ENCODE data around the gene LEP.
"Not testable (repeated sequence)": the region's sequence is repeated elsewhere in the genome, so short reads cannot be mapped to it uniquely, and the experiment has no call there.

LEP gene

DNA sequence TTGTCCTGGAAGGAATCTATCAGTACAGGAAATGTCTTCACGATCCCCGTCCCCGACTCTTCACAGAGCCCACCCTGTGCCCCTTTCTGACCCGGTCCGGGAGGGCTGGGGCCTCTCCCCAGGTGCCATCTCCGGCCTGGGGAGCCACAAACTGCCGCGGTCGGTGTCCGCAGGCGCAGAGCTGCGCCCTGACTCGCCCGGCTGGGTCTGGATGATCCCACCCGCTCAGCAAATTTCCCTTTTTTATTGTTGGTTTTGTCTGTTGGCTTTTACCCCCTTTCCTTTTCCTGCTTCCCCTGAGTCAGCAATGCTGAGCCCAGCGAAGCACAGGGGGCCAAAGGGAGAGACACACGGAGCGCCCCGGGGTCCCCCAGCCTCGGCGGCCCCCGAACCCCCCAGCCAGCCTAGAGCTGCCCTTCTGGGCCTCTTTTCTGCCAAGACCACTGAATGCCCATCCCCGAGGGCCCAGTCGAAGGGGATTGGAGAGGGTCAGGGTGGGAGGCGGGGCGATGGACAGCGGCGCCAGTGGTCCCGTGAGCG is 30.9 kb downstream of the LEP start:
- DNase-seq (ENCODE audit: low spot score) = no peak

DNA sequence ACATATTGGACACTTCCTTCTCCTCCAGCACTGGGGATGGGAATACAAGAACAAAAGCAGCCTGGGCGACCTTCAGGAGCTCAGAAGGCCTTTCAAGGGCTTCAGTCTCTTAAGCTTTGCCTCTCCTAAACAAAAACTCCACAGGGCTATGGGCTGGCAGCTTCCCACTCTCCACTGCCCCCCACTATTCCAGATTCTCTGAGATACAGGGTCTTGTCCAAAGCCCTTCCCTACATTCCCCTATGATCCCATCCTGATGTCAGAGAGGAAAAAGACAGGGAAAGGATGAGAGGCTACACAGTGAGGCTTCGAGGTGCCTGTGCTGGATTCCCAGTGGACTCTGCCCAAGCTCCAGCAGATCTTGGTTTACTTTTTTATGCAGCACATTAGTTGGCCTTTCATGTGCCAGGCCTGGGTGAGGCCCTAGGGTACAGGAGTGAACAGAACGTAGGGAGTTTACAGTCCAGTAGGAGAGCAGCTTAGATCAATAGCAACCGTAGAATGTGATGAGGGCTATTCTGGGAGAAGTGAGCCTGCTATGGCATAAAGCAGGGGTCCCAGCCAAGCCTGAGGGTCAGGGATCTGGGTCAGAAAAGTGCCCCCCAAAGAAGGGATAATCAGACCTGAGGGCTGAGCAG is 33.3 kb downstream of the LEP start:
- DNase-seq (ENCODE audit: low spot score) = no peak

DNA sequence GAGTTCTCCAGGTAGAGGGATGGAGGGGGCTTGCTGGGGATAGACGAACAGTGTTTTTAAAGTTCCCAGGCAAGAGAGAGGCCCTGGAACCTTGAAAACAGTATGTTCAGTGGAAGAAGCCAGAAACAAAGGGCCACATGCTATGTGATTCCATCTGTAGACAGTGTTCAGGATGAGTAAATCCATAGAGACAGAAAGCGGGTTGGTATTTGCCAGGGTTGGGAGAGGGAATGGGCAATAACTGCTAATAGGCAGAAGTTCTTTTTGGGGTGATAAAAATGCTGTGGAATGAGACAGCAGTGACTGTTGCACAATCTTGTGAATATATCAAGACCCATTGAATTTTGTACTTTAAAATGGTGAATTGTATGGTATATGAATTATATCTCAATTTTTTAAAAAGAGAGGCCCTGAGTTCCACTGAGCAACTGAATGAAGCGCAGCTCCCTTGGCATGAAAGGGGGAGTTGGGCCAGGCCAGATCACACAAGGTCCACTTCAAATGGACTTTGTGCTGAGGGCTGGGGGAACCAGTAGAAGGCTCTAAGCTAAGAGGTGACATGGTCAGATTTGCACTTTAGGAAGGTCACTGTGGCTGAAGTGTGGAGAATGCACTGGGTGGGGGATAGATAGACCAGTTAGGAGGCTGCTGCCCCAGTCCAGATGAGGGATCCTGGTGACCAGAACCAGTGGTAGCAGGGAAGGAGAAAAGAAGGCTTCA is 34.0 kb downstream of the LEP start:
- no peak for DNase-seq (ENCODE audit: low spot score)

DNA sequence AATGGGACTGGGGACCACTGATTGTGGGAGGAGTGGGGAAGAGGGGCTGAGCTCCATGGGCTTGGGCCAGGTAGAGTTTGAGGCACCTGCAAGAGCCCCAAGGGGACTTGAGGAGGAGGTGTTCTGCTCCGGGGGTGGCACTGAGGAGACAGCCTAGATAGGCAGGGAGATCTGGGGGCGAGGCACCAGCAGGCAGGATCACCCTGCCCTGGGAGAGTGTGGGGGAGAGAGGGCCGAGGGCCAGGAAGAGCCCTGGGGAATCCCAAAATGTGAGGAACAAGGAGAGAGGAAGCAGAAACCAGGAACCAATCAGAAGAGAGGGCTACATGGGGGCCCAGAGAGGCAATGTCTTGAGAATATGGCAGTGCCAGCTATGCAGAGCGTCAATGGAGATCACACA is 34.6 kb downstream of the LEP start:
- DNase-seq (ENCODE audit: low spot score) = no peak

DNA sequence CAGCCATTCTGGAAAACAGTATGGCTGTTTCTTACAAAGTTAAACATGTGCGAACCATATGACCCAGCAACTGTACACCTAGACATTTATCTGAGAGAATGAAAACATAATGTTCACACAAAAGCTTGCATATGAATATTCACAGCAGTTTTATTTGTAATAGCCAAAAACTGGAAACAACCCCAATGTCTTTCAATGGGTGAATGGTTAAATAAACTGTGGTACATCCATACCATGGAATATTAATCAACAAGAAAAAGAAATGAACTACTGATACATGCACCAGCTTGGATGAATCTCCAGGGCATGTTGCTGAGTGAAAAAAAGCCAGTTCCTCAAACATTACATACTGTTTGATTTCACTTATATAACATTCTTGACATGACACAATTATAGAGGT is 37.3 kb downstream of the LEP start:
- DNase-seq (ENCODE audit: low spot score) = no peak

DNA sequence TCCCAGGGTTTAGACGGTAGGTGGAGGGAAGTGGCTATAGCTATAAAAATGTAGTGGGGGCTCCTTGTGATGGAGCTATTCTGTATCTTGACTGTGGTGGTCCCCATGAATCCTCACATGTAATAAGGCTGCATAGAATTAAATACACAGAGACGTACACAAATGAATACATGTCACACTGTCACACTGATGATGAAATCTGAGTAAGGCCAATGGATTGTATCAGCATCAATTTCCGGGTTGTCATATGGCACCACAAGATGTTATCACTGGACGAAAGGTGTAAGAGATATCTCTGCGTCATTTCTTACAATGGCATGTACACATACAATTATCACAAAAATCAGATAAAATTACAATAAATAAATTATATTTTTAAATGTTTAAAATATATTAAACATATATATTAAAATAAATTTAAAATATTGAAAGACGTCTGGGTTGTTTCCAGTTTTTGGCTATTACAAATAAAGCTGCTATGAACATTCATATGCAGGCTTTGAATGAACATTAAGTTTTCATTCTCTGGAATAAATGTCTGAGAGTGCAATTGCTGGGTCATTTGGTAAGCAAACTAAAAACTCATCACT is 38.1 kb downstream of the LEP start:
- no peak for DNase-seq (ENCODE audit: low spot score)

DNA sequence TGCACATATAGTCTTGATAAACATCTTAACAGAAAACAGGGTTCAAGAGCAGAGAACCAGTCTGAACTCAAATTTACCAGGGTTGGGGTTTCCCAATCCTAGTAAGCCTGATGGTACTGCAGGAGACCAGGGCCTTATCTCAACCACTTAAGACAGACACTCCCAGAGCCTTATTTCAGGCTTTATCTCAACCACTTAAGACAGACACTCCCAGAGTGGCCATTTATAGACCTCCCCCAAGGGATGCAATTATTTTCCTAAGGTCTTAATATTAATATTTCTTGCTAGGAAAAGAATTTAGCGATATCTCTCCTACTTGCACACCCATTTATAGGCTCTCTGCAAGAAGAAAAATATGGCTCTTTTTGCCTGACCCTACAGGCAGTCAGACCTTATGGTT is 39.4 kb downstream of the LEP start:
- DNase-seq (ENCODE audit: low spot score) = not testable (repeated sequence)

DNA sequence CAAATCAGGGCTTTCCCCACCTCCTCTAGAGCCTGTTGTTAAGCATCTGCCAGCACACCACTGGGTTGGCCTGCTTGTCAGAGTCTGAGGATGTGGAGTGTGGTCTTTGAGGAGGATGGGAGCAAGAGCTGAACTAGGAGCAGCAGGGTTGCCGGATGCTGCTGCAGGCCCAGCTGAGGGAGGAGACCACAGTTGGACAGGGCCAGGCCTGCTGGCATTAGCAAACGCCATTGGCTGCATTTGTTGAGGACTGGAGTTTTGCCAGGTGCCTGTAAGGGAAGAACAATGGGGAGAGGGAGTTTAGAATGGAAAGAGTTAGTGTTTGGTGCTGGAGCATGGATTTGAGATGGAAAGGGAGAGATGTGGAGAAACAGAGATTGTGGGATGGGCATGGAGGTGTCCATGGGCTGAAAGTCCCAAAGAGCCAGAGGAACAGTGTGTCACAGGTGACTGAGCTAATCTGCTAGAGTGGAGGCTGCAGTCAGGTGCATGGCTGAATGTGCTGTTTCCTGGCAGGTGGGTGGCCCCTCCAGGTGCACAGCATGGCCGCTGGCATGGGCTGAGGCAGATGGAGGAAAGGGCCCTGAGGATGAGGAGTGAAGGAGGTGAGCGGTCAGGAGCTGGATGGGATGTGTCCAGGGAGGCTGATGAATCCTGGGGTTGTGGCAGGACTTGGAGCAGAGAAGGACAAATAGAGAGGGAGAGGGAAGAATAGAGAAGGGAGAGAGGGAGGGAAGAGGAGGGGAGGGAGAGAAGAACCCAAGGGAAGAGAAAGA is 40.7 kb downstream of the LEP start:
- no peak for DNase-seq (ENCODE audit: low spot score)

DNA sequence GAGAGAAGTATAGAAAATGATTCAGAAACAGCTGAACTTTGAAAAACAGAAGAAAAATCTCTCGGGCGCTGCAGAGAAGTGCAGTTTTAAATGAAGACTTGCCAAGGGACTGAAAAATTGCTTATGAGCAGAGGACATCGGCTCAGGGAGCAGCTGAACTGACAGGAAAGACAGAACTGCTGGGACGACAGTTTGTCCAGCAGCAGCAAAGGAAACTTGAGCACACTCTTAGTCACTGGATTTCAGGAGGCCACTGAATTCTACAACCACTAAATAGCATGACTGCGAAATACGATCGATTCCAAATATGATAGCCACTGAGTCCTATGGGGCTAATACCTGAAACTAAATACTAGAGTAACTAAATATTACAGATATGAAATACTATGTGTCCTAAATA is 43.0 kb downstream of the LEP start:
- no peak for DNase-seq (ENCODE audit: low spot score)

DNA sequence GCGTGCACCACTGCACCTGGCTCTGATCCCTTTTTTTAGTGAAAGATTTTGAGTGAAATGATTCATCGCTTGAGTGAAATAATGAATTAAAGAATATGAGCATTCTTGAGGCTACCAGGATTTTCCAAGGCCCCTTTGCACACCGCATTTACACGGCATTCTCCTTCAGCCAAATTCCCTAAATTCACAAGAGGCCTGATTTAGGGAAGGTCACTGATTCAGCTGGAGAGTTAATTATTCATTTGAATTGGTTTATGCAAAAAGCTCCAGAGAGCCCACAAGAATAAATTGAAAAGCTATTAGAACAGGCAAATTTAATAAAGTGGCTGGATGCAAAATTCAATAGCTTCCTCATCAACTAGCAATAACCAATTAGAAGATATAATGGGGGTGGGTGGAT is 46.5 kb downstream of the LEP start:
- no peak for DNase-seq (ENCODE audit: low spot score)

DNA sequence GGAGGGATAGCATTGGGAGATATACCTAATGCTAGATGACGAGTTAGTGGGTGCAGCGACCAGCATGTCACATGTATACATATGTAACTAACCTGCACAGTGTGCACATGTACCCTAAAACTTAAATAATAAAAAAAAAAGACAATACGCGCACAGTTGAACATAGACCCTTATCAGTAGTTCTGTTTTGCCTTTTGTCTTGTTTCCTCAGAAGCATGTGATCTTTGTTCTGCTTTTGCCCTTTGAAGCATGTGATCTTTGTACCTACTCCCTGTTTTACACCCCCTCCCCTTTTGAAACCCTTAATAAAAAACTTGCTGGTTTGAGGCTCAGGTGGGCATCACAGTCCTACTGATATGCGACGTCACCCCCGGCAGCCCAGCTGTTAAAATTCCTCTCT is 56.9 kb downstream of the LEP start:
- not testable (repeated sequence) for DNase-seq (ENCODE audit: low spot score)

DNA sequence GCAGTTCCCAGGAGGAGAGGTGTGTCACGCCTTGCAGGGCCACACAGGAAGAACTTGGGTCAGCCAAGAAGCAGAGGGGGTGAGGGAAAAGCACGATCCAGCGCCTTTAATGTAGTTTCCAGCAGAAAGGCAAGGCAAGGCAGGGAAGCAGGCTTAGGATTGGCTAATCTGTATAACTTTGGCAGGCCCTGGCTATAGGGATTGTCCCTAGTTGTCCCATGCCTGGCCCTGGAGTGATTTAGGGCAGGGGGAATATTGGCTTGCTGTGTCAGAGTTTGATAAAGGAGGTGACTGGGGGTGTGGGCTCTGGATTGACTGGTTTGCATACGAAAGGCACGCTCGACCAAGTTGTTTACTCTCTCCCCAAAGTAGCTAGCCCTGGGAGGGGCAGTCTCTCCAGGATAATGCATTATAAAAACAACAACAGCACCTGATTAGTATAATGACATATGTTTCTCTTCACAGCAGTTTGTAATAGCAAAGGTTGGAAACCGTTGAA is 58.1 kb downstream of the LEP start:
- no peak for DNase-seq (ENCODE audit: low spot score)

DNA sequence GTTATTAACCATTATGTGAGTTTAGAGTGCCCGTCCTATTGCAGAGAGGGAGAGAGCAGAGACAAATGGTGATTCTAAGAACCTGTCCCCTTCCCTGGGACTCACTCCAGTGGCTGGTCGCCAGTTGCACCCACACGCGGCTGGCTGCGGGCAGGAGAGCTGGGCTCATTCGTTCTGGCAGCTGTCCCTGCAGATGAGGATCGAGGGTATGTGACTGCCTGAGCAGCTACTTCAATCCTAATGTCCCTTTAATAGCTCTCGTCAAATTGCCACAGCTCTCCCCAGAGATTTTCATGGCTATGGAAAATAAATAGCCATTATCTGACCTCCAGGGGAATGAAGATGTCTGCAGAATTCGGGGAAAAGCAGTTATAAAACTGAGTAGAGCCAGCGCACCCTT is 61.1 kb downstream of the LEP start:
- DNase-seq (ENCODE audit: low spot score) = no peak

DNA sequence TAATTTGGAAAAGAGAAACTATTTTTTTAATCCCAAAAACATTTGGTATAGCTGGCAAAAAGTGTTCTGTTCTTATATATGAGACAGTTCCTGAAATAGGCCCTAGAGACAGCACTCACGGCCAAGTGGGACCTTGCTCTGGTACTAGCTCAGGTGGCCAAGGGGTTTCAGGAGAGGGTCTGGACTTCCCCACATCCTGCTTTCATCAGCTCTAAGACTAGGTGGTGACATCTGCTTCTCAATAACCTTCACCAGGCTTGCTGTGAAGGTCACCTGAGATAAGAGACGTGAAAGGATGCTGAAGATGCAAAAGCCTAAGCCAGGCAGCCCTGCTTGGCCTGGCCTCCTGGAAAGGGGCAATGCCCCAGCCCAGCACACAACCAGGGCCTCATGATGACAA is 62.1 kb downstream of the LEP start:
- no peak for DNase-seq (ENCODE audit: low spot score)

DNA sequence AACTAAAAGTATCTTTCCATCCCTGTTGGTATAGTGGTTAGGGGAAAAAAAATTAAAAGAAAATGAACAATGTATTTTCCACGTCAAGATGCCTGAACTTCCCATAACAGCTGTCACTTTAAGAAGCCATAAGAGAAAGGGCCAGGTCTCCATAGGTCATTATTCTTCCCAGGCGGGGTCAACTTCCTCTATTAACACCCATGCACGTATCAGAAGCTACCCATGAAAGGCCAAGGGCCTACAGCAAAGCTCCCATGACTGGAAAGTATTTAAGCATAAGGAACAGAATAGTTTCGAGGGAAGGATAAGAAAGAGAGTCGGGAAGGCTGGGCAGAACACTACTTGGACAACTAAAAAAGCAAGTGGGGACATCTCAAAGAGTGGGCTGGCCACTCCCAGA is 62.6 kb downstream of the LEP start:
- no peak for DNase-seq (ENCODE audit: low spot score)

DNA sequence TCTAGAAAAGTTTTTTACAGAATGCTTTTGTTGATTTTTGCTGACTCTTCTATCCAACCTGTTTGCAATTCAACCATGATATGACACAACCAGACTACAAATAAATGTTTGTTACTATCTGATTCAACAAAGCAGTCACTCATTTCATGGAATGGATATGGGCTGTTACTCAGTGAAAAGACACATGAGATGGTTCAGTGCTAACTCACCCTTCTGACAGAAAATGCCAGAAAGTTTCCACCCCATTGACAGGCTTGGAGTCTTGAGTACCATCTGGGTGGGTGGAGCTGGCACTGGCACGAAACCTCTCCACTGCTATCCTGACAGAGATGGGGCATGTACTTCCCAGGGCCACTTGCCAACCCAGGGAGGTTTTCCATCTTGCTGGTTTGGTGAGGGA is 63.1 kb downstream of the LEP start:
- no peak for DNase-seq (ENCODE audit: low spot score)

DNA sequence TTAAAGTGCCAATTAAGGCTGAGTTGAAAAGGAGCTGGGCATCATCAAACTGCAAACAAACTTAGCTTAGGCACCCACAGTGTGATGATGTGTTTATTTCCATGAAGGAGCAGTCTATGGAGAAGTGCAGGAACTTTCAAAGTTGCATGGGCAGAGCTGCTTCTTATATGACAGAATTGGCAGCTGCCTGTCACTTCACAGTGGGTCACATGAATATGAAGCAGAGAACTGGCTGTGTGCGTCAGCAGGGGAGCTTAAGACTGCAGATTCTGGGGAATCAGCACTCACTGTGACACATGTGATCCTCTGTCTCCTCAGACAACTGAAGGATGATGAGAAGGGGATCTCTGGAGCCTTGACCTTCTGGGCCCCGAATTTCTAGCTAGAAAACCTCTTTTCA is 66.0 kb downstream of the LEP start:
- DNase-seq (ENCODE audit: low spot score) = no peak

All from D341Med (cell line).